ENCODE data around the gene PPP1R1B.

PPP1R1B gene

DNA sequence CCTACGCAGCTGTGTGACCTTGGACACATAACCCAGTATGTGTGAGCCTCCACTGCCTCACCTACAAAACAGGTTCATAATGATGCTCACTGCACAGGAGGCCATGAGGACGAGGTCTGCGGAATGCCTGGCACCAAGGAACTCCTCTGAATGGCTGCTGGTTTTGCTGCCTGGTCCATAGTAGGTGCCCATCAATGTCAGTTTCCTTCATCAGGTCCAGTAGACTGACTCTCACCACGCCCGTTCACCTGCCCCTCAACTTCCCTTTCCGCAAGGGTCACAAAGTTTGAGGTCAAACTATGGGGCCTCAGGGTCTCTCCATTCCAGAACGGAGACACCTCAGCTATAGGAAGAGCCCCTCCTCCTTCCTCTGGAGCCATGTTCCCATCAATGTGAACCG is 50.3 kb downstream of the PPP1R1B start:
- Histone ChIP-seq H3K9ac (ENCODE audit: low read length) (no peak overlapping the region), H3K4me2 (ENCODE audit: low read depth, low read length, poor library complexity, severe bottlenecking) (no peak overlapping the region), H3K27me3 (ENCODE audit: low read length) (no peaks in the 10 kb centered on the region), H3F3A (ENCODE audit: insufficient read depth) (no peaks in the 10 kb centered on the region), H3K79me2 (ENCODE audit: insufficient read depth, low read length) (no peaks in the 10 kb centered on the region), H3K27ac (ENCODE audit: low read depth, low read length) (no peak overlapping the region), H3K9me2 (replicated peaks; ENCODE audit: insufficient read depth, low read length) (no peaks in the 10 kb centered on the region), H3K9me3 (ENCODE audit: insufficient read depth, low read length) (no peaks in the 10 kb centered on the region), H4K20me1 (ENCODE audit: low read depth, low read length) (no peaks in the 10 kb centered on the region), H2AFZ (ENCODE audit: low read depth, low read length, severe bottlenecking) (no peak overlapping the region), H3K36me3 (ENCODE audit: low read length) (no peaks in the 10 kb centered on the region), H3K4me3 (ENCODE audit: insufficient read depth, low read length, poor library complexity, severe bottlenecking) (no peak overlapping the region)
- TF ChIP-seq EZH2phosphoT487 (conservative IDR thresholded peaks at IDR 0.05; ENCODE audit: low read length), result no peak
- TF ChIP-seq, protein P1, sequence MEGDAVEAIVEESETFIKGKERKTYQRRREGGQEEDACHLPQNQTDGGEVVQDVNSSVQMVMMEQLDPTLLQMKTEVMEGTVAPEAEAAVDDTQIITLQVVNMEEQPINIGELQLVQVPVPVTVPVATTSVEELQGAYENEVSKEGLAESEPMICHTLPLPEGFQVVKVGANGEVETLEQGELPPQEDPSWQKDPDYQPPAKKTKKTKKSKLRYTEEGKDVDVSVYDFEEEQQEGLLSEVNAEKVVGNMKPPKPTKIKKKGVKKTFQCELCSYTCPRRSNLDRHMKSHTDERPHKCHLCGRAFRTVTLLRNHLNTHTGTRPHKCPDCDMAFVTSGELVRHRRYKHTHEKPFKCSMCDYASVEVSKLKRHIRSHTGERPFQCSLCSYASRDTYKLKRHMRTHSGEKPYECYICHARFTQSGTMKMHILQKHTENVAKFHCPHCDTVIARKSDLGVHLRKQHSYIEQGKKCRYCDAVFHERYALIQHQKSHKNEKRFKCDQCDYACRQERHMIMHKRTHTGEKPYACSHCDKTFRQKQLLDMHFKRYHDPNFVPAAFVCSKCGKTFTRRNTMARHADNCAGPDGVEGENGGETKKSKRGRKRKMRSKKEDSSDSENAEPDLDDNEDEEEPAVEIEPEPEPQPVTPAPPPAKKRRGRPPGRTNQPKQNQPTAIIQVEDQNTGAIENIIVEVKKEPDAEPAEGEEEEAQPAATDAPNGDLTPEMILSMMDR (IDR thresholded peaks at IDR 0.05; ENCODE audit: insufficient read depth, low read length, poor library complexity, severe bottlenecking), result no peak

DNA sequence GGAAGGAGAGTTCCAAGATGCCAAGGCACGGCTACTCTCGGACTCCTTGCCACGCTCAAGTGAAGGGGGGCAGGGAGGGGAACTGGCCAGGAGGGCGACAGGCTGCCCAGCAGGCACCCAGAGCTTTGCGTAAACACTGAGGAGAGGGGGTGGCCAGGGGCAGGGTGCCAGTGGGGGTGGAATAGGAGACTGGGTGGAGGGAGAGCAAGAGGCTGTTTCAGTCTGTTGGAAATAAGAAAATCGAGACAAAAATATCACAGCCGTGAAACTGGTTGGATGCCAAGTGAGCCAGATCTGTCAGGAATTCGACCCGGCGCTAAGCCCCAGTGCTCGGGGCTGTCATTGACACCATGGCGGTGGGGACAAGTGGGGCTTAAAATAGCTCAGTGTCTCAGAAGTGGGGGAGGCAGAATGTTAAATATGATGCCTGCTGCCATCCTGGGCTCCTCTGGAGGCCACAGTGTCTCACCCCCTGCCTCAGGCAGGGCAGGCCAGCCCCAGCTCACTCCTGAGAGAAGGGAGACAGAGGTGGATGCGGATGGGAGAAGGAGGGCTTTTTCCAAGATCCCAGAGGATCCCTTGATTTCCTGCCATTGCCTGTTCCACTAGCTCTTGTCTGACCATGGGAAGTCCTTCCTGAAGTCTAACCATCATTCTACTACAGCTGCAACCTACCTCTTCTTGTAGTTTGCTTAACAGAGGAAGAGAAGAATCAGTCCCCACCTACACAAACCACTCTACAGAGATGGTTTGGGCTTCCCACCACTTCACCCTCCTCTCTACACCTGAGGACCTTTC is 51.0 kb downstream of the PPP1R1B start:
- H3K9me3 ChIP-seq (ENCODE audit: insufficient read depth, low read length), result no peaks in the 10 kb centered on the region
- no peak overlapping the region for H3K27ac ChIP-seq (ENCODE audit: low read depth, low read length)
- no peaks in the 10 kb centered on the region for H3K27me3 ChIP-seq (ENCODE audit: low read length)
- no peaks in the 10 kb centered on the region for H4K20me1 ChIP-seq (ENCODE audit: low read depth, low read length)
- TF ChIP-seq, protein P1 (IDR thresholded peaks at IDR 0.05; ENCODE audit: insufficient read depth, low read length, poor library complexity, severe bottlenecking), result no peak
- H3K9ac ChIP-seq (ENCODE audit: low read length), result no peak overlapping the region
- no peak overlapping the region for H3K4me2 ChIP-seq (ENCODE audit: low read depth, low read length, poor library complexity, severe bottlenecking)
- no peaks in the 10 kb centered on the region for H3K79me2 ChIP-seq (ENCODE audit: insufficient read depth, low read length)
- no peaks in the 10 kb centered on the region for H3F3A ChIP-seq (ENCODE audit: insufficient read depth)
- no peak overlapping the region for H3K4me3 ChIP-seq (ENCODE audit: insufficient read depth, low read length, poor library complexity, severe bottlenecking)
- no peak overlapping the region for H2AFZ ChIP-seq (ENCODE audit: low read depth, low read length, severe bottlenecking)
- H3K9me2 ChIP-seq (replicated peaks; ENCODE audit: insufficient read depth, low read length), result no peaks in the 10 kb centered on the region
- H3K36me3 ChIP-seq (ENCODE audit: low read length), result no peaks in the 10 kb centered on the region

DNA sequence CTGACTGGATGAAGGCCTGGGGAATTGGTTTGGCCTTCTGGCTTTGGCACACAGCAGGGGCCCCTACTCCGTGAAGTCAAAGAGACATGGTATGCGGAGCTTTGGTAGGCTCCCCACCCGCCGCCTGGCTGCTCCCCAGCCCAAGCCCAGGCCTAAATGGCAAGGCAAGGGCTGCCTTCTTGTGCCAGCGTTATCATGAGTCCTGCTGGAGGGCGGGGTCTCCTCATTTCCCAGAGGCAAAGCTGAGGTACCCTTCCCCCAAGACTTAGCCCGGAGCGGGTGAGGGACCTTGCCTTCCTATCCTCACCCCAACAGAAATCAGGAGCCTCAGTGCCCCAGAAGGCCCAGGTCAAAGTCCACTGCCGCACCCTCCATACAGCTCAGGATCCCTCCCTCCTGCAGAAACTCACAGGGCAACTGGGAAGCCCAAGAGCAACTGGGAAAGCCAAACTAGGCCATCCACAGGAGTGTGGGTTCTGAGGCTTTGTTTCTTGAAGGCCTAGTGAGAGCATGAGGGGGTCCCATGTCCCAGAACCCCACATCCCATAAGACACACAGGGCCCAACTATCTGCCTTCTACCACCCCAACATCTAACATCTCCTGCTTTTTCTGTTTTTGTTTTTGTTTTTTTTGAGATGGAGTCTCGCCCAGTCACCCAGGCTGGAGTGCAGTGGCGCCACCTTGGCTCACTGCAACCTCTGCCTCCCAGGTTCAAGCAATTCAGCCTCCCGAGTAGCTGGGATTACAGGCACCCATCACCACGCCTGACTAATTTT is 51.8 kb downstream of the PPP1R1B start:
- Histone ChIP-seq H3K27me3 (ENCODE audit: low read length) (no peaks in the 10 kb centered on the region), H3K9me2 (replicated peaks; ENCODE audit: insufficient read depth, low read length) (no peaks in the 10 kb centered on the region), H3K27ac (ENCODE audit: low read depth, low read length) (no peak overlapping the region), H3K36me3 (ENCODE audit: low read length) (no peaks in the 10 kb centered on the region), H2AFZ (ENCODE audit: low read depth, low read length, severe bottlenecking) (no peak overlapping the region), H3K9ac (ENCODE audit: low read length) (no peak overlapping the region), H3F3A (ENCODE audit: insufficient read depth) (no peaks in the 10 kb centered on the region), H4K20me1 (ENCODE audit: low read depth, low read length) (no peaks in the 10 kb centered on the region), H3K79me2 (ENCODE audit: insufficient read depth, low read length) (no peaks in the 10 kb centered on the region), H3K9me3 (ENCODE audit: insufficient read depth, low read length) (no peaks in the 10 kb centered on the region), H3K4me2 (ENCODE audit: low read depth, low read length, poor library complexity, severe bottlenecking) (no peak overlapping the region), H3K4me3 (ENCODE audit: insufficient read depth, low read length, poor library complexity, severe bottlenecking) (no peak overlapping the region)
- TF ChIP-seq, protein P1 (IDR thresholded peaks at IDR 0.05; ENCODE audit: insufficient read depth, low read length, poor library complexity, severe bottlenecking), result no peak
- no peak for TF ChIP-seq EZH2phosphoT487 (conservative IDR thresholded peaks at IDR 0.05; ENCODE audit: low read length)
